GM10847 (cell line): Measurements from ENCODE around the gene AKT3.

Experiments used
- POLR2A ChIP-seq: IDR thresholded peaks from 2 replicates; pipeline ENCODE4 v1.6.1; 2011; ENCODE audit not compliant: insufficient read length; ENCODE audit errors: extremely low read depth

The AKT3 gene

DNA sequence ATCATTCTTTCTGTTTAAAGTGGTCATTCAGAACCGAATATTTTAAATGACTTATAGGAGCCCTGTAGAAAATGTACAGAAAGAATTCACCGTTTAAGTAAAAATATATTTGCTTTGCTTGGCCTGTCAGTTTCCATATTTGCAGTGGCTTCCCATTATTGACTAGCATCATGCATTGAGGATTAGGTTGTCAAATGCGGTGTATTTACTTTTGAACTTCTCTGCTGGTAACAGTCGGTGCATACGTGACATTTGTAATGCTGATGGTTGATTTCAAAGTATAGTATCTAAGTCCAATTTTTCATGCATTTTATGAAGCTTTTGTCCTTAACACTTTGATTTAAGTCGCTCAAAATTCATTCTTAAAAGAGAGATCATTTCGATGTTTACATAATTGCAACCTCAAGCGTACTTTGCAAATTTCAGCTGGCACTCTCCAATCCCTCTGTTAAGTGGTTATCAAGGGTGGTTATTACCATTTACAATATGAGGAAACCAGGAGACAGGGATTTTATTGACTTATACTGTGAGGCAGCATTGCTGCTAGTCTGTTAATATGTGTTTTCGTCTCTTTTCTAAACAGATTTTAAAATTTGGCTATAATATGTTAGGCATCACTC lies 392.6 kb downstream of the AKT3 start:
- TF ChIP-seq POLR2A, result no peak

DNA sequence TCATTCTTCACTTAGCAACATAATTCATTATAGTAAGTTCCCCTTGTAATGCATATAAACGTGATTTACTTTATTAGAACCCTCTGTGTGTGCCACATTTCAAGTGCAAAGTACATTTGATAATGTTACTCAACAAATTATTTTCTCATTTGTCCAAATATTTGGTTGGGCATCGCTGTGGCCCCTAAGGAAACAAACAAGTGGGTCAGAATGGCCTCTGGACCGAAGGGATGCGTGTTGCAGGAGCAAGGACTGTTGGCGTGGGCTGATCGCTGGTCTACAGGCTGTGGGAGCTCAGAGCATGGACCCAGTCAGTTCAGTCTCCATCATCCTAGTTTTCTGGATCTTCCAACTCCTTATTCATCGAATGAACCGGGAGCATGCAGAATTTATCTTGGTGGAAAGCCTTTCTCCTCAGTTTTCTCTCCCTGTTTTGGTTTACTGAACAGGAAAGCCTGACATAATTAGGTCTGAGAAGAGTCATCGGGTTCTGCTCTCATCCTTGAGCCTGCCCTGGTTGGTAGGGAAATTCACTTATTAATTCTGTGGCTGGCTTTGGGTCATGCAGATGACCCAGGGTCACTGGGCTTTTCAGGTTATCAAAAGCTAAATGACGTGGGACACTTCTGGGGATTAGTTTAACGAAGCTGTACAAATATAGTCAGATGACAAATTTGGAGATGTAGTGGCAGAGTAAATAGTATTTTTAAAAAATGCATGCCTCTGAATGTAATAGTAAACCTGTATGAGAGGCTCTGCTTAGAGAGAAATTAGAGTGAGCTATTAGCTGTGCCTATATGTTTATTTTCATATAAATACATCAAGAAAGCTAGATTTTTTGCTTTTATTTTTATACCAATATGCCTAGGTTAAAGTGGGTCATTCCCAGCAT lies 394.0 kb downstream of the AKT3 start:
- no peak for TF ChIP-seq POLR2A

DNA sequence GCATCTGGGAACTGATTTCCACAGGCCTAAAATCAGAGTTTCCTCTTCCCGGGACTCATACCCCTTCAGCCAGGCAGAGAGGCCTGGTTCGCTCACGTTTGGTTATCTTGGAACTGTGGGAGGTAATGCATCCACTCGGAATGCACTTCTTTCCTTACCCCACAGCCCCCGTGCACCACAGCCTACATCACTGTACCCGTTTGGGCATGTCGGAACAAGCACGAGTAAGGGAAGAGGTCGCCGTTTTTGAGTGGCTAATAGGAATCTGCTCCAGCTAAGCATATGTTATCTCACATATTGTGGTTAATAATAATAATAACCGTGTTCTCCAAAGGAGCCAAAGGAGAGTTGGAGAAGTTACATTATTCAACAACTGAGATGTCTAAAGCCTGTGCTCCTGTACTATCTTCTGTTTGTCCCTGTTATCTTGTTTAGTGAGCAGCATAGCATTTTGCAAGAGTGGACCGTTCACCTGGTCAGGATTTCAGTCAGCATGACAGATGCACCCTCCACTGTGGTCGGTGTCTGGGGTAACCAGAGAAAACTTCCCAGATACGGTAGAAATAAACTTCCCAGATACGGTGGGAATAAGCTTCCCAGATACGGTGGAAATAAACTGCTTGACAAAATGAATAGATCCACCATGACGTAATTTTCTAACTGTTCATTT lies 395.6 kb downstream of the AKT3 start:
- TF ChIP-seq POLR2A, result no peak

DNA sequence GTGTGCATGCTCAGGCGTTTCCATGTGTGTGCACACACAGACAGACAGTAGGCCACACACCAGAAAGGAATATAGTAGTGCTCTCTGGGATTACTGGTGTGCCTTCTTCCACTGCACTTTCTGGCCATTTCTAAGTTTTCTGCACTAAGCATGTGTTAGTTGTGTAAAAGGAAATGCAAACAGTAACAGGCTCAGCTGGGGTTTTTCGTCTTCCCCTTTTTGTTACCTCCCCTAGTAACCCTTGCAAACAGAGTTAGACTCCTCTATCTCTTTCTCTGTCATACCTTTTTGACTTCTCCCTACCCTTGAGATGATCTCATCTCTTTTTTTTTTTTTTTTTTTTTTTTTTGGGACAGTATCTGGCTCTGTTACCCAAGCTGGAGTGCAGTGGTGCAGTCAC lies 398.0 kb downstream of the AKT3 start:
- TF ChIP-seq POLR2A, result no peak

DNA sequence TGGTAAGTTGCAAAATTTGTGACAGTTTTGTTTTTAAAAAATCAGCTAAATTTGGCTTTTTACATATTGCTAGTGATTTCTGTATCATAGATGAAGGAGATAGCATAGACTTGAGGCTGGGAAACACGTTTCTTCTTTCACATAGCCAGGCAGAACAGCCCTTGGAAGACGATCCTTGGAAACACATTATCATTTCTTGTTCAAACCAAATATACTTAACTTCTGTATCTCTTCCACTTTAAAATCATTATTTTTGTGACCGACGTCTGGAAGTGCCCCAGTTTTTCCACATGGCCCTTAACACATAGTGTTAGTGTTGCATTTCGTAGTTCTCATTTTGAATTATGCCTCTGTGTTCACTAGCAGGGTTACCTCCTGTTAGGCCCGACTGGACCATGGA lies 400.7 kb downstream of the AKT3 start:
- no peak for TF ChIP-seq POLR2A

DNA sequence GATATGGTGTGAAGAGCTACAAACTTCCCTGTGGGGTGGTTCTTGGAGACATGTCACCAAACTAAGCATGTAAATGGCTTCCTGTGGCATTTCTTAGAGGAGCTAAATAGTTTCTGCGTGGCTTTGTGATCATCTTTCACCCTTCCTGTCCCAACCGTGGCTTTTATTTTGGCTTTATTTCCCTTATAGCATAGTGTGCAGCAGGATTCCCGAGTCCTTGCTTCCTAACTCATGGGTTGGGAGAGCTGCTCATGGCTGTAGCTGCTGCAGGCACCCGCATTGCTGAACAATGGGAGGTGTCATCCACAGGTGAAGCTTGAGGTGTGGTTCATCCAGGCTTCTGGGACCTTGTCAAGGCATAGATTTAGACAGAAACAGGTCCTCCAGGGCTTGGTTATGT lies 402.2 kb downstream of the AKT3 start:
- TF ChIP-seq POLR2A, result no peak

DNA sequence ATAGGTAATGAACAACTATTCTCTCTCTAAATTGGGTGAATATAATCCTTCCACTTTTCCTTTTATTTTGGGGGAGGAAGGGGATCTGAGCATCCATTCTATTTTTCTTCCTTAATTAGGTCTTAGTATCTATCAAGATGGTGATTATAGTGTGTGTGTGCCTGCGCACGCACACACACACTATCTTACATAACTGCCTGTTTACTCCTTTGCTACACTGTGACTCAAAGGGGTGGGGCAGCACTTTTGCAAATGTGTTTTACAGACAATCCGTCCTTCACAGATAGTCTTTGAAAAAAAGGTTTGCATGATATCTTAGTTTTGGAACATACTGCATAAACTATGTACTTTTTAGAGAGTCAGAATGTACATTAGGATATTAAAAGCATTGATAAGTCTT lies 402.7 kb downstream of the AKT3 start:
- no peak for TF ChIP-seq POLR2A

DNA sequence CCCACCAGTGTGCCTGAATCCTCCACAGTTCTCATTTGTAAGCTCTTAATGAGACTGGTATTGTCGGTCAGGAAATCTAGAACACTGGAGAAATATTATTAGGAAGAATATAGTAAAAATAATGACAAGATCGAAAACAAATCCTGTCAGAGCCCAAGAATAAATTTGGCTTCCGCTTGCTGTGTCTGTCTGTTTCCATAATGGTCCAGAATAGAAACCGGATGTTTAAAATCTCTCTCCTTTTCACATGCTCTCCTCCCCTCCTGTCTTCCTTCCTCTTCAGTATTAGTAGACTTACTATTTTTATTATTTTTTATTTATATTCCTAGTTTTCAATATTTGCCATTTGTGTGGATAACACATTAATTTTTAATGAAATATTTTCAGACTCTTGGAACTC lies 406.5 kb downstream of the AKT3 start:
- TF ChIP-seq POLR2A, result no peak

DNA sequence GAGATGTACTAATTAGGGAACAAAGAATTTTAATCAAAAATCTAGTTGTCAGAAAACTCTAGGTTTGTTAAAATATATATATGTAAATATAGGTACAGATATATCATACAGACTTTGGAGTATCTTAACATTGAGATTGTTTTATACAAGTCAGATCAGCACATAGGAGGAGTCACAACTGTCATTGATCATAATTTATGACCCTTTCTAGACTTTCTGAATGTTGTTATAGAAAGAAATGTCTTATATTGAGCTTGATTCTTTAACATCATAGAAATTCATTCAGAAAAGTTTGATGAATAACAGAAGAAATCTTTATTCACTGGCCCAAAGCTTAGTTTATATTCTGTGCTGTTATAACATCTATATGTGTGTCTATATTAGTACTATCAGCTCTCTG lies 408.4 kb downstream of the AKT3 start:
- no peak for TF ChIP-seq POLR2A

DNA sequence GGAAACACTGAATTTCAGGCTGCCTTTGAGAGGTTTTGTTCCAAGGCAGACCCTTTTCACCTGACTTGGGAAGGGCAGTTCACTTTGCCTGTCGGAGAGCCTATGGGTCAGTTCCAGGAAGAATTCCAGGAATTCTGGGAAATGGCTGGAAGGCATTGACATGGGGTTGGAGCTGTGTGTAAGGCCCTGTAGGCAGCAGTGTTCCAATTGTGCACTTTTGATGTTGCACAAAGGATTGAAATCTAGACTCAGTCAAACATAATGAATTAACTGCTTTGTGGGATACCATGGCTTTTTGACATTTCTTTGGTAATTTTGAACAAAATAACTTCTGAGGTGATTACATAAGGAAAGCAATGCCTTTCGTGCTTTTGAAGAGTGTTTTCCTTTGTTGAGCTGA lies 409.6 kb downstream of the AKT3 start:
- no peak for TF ChIP-seq POLR2A

DNA sequence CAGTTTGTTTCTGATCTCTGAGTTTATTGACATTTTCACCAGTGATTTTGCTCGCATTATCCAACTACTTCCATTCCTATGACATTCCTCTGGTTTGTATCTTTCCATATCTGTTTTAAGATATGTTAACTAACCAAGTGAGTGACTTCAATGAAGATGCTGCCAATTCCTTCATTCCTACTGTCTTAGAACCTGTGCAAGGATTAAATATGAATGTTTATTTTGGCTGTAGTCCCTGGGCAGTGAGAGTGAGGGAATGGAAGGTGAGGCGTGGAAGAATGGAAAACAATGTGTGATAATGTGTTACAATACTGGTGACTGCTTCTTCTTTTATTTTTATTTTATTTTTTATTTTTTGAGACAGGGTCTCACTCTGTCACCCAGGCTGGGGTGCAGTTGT lies 411.2 kb downstream of the AKT3 start:
- no peak for TF ChIP-seq POLR2A
